GM23338 (cell line): ENCODE data around the gene SCAANT1. TPM values are rescaled to one million over a fixed set of nuclear protein-coding genes. Genes with fewer than 3 reads are reported as not detected.

Experiments used
- ATAC-seq: fragments of 200-7000 bp; cut with Tn5 transposase; 3 replicates; pipeline ENCODE4 v1.9.1; 2020
- DNase-seq: peaks from one replicate; pipeline ENCODE4 v3.0.0-alpha.2; 2015; ENCODE audit warnings: low spot score
- H2AFZ ChIP-seq: fragments of 200-600 bp; sonication (generic); 2 replicates; pipeline ENCODE4 v1.8.0; 2016; ENCODE audit warnings: antibody characterized with exemption, mild to moderate bottlenecking, moderate library complexity
- H3F3A ChIP-seq: fragments of 200-600 bp; sonication (generic); replicated peaks from 2 replicates; pipeline ENCODE4 v1.8.0; 2017; ENCODE audit warnings: antibody characterized with exemption, mixed run types, low read depth
- H3K27ac ChIP-seq: fragments of 200-600 bp; sonication (generic); 2 replicates; pipeline ENCODE4 v1.6.1; 2016; ENCODE audit warnings: low read depth
- H3K27me3 ChIP-seq: fragments of 200-600 bp; sonication (generic); 2 replicates; pipeline ENCODE4 v1.8.0; 2016; ENCODE audit warnings: mild to moderate bottlenecking, mixed run types, moderate library complexity; ENCODE audit not compliant: insufficient read depth
- H3K36me3 ChIP-seq: fragments of 200-600 bp; sonication (generic); 2 replicates; pipeline ENCODE4 v1.8.0; 2016; ENCODE audit warnings: mild to moderate bottlenecking; ENCODE audit not compliant: insufficient read depth
- H3K4me1 ChIP-seq: fragments of 200-600 bp; sonication (generic); 2 replicates; pipeline ENCODE4 v1.8.0; 2016; ENCODE audit warnings: mild to moderate bottlenecking, moderate library complexity; ENCODE audit not compliant: insufficient read depth
- H3K4me2 ChIP-seq: fragments of 200-600 bp; sonication (generic); 2 replicates; pipeline ENCODE4 v1.7.1; 2017; ENCODE audit warnings: mixed run types
- H3K4me3 ChIP-seq: fragments of 200-600 bp; sonication (generic); 2 replicates; pipeline ENCODE4 v1.6.1; 2016; ENCODE audit warnings: mixed run types
- H3K79me2 ChIP-seq: fragments of 200-600 bp; sonication (generic); replicated peaks from 2 replicates; pipeline ENCODE4 v1.8.0; 2017; ENCODE audit warnings: mild to moderate bottlenecking; ENCODE audit not compliant: insufficient read depth
- H3K9me2 ChIP-seq: fragments of 200-600 bp; sonication (generic); 2 replicates; pipeline ENCODE4 v1.8.0; 2017; ENCODE audit not compliant: insufficient read depth
- H4K20me1 ChIP-seq: fragments of 200-600 bp; sonication (generic); replicated peaks from 2 replicates; pipeline ENCODE4 v1.8.0; 2017; ENCODE audit warnings: mild to moderate bottlenecking; ENCODE audit not compliant: insufficient read depth
- H3K27ac Mint-ChIP-seq: 2 replicates; pipeline ENCODE4 v1.8.0; 2020; ENCODE audit warnings: inconsistent platforms, mild to moderate bottlenecking, moderate library complexity, mixed read lengths
- H3K27me3 Mint-ChIP-seq: 3 replicates; pipeline ENCODE4 v1.8.0; 2022; ENCODE audit warnings: low read depth, mild to moderate bottlenecking, moderate library complexity, mixed read lengths, inconsistent platforms; ENCODE audit not compliant: insufficient read depth, poor library complexity
- H3K36me3 Mint-ChIP-seq: 3 replicates; pipeline ENCODE4 v1.8.0; 2021; ENCODE audit warnings: low read depth, mild to moderate bottlenecking, inconsistent platforms, moderate library complexity, mixed read lengths
- H3K4me1 Mint-ChIP-seq: 3 replicates; pipeline ENCODE4 v1.8.0; 2020; ENCODE audit warnings: mild to moderate bottlenecking, inconsistent platforms, mixed read lengths
- H3K4me3 Mint-ChIP-seq: 3 replicates; pipeline ENCODE4 v1.8.0; 2021; ENCODE audit warnings: moderate library complexity, mild to moderate bottlenecking, inconsistent platforms, mixed read lengths
- H3K9me3 Mint-ChIP-seq: 3 replicates; pipeline ENCODE4 v1.8.0; 2020; ENCODE audit warnings: moderate library complexity, mild to moderate bottlenecking, inconsistent platforms, mixed read lengths
- ZNF114 ChIP-seq: fragments of 250-450 bp; sonication (Bioruptor Pico); IDR thresholded peaks from 2 replicates; pipeline ENCODE4 v1.5.0; 2020; ENCODE audit warnings: mild to moderate bottlenecking, moderate library complexity
- polyA plus RNA-seq: library from polyadenylated mRNA; unstranded; fragments of >200 nt; fragmentation: Nextera tagmentation; extraction: Ambion mirVana; gene quantifications from 2 replicates; pipeline ENCODE4 v1.2.1, GENCODE V29; 2016
- total RNA-seq: library from RNA; depleted of rRNA; stranded (reverse); fragments of >200 nt; shearing (Covaris generic); gene quantifications from 2 replicates; pipeline ENCODE4 v1.2.3, GENCODE V29; 2014
- TF ChIP-seq, protein P1 (sequence below): fragments of 250-450 bp; sonication (Bioruptor Pico); IDR thresholded peaks from 2 replicates; pipeline ENCODE4 v1.5.0; 2020; ENCODE audit warnings: mild to moderate bottlenecking, moderate library complexity
- TF ChIP-seq, protein P2 (sequence below), 2 experiments: fragments of 200-600 bp in 1 of 2; sonication (generic) in 1 of 2; conservative IDR thresholded peaks; 2 replicates each; pipeline versions ENCODE4 v1.5.1 to v1.6.1; 2016 to 2017; ENCODE audit warnings: antibody characterized with exemption in 2 of 2, low read depth in 2 of 2, mild to moderate bottlenecking in 2 of 2, moderate library complexity in 1 of 2
- TF ChIP-seq, protein P3 (sequence below): IDR thresholded peaks from 2 replicates; pipeline ENCODE4 v1.6.1; 2016; ENCODE audit warnings: antibody characterized with exemption

SCAANT1 gene
- total and polyA plus RNA-seq, 2 experiments from 2014 or later: 1.2 TPM; not detected in 1

DNA sequence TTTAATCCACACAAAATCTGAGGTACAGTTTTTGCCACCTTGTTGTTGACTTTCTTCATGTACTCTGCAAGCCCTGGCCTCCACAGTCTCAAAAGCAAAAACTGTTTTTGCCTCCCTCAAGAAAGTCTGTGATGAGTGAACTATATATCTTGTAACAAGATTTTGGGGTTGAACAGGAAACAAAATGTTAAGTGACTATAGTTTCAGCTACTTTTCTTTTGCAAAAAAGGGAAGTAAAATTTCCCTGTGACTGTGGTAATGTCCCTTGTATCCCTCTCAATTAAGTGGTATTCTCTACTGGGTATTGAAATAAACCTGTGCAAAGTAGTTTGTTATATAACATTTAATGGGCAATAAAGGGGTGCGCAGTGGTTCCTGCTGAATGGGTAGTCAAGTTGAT is 21.3 kb upstream of the SCAANT1 start (continued):
- TF ChIP-seq, protein P1, sequence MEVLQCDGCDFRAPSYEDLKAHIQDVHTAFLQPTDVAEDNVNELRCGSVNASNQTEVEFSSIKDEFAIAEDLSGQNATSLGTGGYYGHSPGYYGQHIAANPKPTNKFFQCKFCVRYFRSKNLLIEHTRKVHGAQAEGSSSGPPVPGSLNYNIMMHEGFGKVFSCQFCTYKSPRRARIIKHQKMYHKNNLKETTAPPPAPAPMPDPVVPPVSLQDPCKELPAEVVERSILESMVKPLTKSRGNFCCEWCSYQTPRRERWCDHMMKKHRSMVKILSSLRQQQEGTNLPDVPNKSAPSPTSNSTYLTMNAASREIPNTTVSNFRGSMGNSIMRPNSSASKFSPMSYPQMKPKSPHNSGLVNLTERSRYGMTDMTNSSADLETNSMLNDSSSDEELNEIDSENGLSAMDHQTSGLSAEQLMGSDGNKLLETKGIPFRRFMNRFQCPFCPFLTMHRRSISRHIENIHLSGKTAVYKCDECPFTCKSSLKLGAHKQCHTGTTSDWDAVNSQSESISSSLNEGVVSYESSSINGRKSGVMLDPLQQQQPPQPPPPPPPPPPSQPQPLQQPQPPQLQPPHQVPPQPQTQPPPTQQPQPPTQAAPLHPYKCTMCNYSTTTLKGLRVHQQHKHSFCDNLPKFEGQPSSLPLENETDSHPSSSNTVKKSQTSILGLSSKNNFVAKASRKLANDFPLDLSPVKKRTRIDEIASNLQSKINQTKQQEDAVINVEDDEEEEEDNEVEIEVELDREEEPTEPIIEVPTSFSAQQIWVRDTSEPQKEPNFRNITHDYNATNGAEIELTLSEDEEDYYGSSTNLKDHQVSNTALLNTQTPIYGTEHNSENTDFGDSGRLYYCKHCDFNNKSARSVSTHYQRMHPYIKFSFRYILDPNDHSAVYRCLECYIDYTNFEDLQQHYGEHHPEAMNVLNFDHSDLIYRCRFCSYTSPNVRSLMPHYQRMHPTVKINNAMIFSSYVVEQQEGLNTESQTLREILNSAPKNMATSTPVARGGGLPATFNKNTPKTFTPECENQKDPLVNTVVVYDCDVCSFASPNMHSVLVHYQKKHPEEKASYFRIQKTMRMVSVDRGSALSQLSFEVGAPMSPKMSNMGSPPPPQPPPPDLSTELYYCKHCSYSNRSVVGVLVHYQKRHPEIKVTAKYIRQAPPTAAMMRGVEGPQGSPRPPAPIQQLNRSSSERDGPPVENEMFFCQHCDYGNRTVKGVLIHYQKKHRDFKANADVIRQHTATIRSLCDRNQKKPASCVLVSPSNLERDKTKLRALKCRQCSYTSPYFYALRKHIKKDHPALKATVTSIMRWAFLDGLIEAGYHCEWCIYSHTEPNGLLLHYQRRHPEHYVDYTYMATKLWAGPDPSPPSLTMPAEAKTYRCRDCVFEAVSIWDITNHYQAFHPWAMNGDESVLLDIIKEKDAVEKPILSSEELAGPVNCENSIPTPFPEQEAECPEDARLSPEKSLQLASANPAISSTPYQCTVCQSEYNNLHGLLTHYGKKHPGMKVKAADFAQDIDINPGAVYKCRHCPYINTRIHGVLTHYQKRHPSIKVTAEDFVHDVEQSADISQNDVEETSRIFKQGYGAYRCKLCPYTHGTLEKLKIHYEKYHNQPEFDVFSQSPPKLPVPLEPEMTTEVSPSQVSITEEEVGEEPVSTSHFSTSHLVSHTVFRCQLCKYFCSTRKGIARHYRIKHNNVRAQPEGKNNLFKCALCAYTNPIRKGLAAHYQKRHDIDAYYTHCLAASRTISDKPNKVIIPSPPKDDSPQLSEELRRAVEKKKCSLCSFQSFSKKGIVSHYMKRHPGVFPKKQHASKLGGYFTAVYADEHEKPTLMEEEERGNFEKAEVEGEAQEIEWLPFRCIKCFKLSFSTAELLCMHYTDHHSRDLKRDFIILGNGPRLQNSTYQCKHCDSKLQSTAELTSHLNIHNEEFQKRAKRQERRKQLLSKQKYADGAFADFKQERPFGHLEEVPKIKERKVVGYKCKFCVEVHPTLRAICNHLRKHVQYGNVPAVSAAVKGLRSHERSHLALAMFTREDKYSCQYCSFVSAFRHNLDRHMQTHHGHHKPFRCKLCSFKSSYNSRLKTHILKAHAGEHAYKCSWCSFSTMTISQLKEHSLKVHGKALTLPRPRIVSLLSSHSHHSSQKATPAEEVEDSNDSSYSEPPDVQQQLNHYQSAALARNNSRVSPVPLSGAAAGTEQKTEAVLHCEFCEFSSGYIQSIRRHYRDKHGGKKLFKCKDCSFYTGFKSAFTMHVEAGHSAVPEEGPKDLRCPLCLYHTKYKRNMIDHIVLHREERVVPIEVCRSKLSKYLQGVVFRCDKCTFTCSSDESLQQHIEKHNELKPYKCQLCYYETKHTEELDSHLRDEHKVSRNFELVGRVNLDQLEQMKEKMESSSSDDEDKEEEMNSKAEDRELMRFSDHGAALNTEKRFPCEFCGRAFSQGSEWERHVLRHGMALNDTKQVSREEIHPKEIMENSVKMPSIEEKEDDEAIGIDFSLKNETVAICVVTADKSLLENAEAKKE: no peak
- TF ChIP-seq, protein P2, sequence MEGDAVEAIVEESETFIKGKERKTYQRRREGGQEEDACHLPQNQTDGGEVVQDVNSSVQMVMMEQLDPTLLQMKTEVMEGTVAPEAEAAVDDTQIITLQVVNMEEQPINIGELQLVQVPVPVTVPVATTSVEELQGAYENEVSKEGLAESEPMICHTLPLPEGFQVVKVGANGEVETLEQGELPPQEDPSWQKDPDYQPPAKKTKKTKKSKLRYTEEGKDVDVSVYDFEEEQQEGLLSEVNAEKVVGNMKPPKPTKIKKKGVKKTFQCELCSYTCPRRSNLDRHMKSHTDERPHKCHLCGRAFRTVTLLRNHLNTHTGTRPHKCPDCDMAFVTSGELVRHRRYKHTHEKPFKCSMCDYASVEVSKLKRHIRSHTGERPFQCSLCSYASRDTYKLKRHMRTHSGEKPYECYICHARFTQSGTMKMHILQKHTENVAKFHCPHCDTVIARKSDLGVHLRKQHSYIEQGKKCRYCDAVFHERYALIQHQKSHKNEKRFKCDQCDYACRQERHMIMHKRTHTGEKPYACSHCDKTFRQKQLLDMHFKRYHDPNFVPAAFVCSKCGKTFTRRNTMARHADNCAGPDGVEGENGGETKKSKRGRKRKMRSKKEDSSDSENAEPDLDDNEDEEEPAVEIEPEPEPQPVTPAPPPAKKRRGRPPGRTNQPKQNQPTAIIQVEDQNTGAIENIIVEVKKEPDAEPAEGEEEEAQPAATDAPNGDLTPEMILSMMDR (conservative IDR thresholded peaks at IDR 0.05; ENCODE audit: low read depth in 2 of 2): no peak
- no peak for TF ChIP-seq ZNF114 (CRISPR knock-in tag)

DNA sequence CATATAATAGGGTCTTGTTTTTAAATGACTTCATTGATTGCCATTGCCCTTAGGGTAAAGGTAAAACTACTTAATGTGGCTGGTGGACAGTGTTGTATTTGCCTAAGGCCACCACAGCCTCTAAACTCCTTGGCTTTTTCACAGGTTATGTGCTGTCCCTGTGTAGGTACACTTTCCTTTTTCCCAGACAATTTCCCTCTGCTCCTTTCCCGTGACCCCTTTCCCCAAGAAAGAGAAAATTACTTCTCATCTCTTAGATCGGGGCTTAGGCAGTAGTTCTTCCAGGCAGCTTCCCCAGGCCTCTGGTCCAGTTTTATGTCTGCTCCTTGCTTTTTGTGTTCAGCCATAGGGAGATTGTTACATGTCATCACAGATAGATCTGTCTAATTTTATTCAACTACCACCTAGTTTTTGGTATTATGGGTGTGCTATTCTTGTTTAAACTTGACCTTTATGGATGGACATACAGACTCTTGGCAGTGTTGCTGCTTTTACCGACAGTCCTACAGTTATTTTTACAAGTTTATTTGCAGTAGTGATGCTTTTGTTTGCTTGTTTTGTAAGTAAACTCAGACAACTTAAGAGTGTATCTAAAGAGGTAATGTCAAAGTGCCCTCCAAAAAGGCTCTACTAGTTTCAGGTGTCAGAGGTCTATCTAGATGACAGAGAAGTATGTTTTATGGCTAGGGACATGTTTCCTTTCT is 20.5 kb upstream of the SCAANT1 start:
- no peak for DNase-seq
- TF ChIP-seq, protein P3, sequence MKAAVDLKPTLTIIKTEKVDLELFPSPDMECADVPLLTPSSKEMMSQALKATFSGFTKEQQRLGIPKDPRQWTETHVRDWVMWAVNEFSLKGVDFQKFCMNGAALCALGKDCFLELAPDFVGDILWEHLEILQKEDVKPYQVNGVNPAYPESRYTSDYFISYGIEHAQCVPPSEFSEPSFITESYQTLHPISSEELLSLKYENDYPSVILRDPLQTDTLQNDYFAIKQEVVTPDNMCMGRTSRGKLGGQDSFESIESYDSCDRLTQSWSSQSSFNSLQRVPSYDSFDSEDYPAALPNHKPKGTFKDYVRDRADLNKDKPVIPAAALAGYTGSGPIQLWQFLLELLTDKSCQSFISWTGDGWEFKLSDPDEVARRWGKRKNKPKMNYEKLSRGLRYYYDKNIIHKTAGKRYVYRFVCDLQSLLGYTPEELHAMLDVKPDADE: no peak
- Histone ChIP-seq H4K20me1 (peaks cover 6% of the 10 kb centered on the region; the same call in 1 of the 2 replicates), H3K36me3 (no peaks in the 10 kb centered on the region), H3K27me3 (no peaks in the 10 kb centered on the region), H3K27ac (no peak overlapping the region; the same call in 1 of the 2 replicates), H3K4me3 (no peak overlapping the region), H3K4me2 (no peak overlapping the region), H3K9me2 (no peaks in the 10 kb centered on the region), H3F3A (no peaks in the 10 kb centered on the region), H3K79me2 (peaks cover 60% of the 10 kb centered on the region), H2AFZ (no peak overlapping the region), H3K4me1 (peaks cover 22% of the 10 kb centered on the region; the same call in 1 of the 2 replicates)
- Mint-ChIP-seq H3K27me3 (no peaks in the 10 kb centered on the region), H3K4me3 (no peak overlapping the region), H3K9me3 (no peaks in the 10 kb centered on the region), H3K36me3 (no peaks in the 10 kb centered on the region), H3K4me1 (peaks cover 52% of the 10 kb centered on the region), H3K27ac (peak overlapping the region; percentile 21; the same call in 1 of the 2 replicates)
- ATAC-seq: no peak
